HL-60 (cell line): ENCODE measurements around the gene GPHN.

Experiments used
- CTCF ChIP-seq: IDR thresholded peaks from one replicate; pipeline ENCODE4 v1.5.1; 2011; ENCODE audit warnings: low read length, control low read depth, inconsistent platforms; ENCODE audit not compliant: insufficient read depth
- GABPA ChIP-seq: IDR thresholded peaks from 2 replicates; pipeline ENCODE4 v1.6.1; 2012; ENCODE audit warnings: low read depth
- POLR2AphosphoS5 ChIP-seq: IDR thresholded peaks from 2 replicates; pipeline ENCODE4 v1.6.1; 2012; ENCODE audit warnings: low read depth

DNA sequence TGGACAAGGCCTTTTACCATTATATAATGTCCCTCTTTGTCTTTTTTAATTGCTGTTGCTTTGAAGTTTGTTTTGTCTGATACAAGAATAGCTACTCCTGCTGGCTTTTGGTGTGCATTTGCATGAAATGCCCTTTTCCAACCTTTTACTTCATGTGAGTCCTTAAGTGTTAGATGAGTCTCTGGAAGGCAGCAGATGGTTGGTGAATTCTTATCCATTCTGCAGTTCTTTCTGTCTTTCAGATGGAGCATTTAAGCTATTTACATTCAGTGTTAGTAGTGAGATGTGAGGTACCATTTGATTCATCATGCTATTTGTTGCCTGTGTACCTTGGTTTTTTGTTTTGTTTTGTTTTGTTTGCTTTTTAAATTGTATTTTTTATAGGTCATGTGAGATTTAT is 208.3 kb downstream of the GPHN start:
- TF ChIP-seq CTCF (no peak), POLR2AphosphoS5 (no peak), GABPA (no peak)
